Measurements from ENCODE around the gene MIEF1. TPM values are rescaled to one million over a fixed set of nuclear protein-coding genes. Genes with fewer than 3 reads are reported as not detected.
A peak's percentile ranks its signal among the peaks of the same experiment; 100 is the strongest.

The MIEF1 gene
- total and polyA plus RNA-seq, 2 of the 8 experiments (the other 6 are each of a cell fraction or from before 2014, with no cell fraction given) = 16.8 to 32.7 TPM

- TF ChIP-seq FOSL1 (IDR thresholded peaks at IDR 0.05; ENCODE audit: insufficient read depth, low read depth, low read length) (no peak), CREB1 (IDR thresholded peaks at IDR 0.05) (peak; percentile 72), SUZ12 (IDR thresholded peaks at IDR 0.05; ENCODE audit: low read length) (no peak), SIN3A (conservative IDR thresholded peaks at IDR 0.05 in 1 of 2, IDR thresholded peaks at IDR 0.05 in 1 of 2; ENCODE audit: low read depth in 1 of 2, low read length in 2 of 2) (peak; percentile 12 to 75; a peak in 1 of 4 replicates), GABPA (IDR thresholded peaks at IDR 0.05; ENCODE audit: borderline replicate concordance, insufficient read depth, low read length) (peak; percentile 48; the same call in 1 of the 2 replicates), BRCA1 (IDR thresholded peaks at IDR 0.05; ENCODE audit: low read depth, low read length) (no peak), TBP (IDR thresholded peaks at IDR 0.05; ENCODE audit: low read depth, low read length) (peak; percentile 98), KDM1A (IDR thresholded peaks at IDR 0.05; ENCODE audit: borderline replicate concordance, low read length) (no peak), ATF2 (IDR thresholded peaks at IDR 0.05; ENCODE audit: low read length) (0 out of 2 replicates have a peak, but pooled peaks have one; percentile 24), SIRT6 (IDR thresholded peaks at IDR 0.05; ENCODE audit: low read length) (no peak), TCF12 (IDR thresholded peaks at IDR 0.05; ENCODE audit: low read depth, low read length) (no peak), YY1 (IDR thresholded peaks at IDR 0.05; ENCODE audit: low read depth, low read length) (peak; percentile 94), EZH2 (IDR thresholded peaks at IDR 0.05; ENCODE audit: low read depth, low read length, severe bottlenecking) (no peak), SAP30 (IDR thresholded peaks at IDR 0.05; ENCODE audit: insufficient read depth, insufficient replicate concordance, low read length) (no peak), KDM4A (IDR thresholded peaks at IDR 0.05; ENCODE audit: low read depth, low read length, severe bottlenecking) (peak; percentile 98), MAFK (IDR thresholded peaks at IDR 0.05; ENCODE audit: low read depth, low read length) (no peak), NANOG (IDR thresholded peaks at IDR 0.05; ENCODE audit: insufficient read depth, low read depth, low read length, poor library complexity, severe bottlenecking) (no peak), POLR2A (IDR thresholded peaks at IDR 0.05; ENCODE audit: control extremely low read depth in 1 of 2, low read depth in 2 of 2, low read length in 2 of 2) (peak; percentile 96 to 98), RNF2 (IDR thresholded peaks at IDR 0.05; ENCODE audit: borderline replicate concordance, low read depth, low read length, missing control alignments, poor library complexity, severe bottlenecking) (no peak), HDAC6 (IDR thresholded peaks at IDR 0.05; ENCODE audit: low read depth, low read length) (no peak), MAX (IDR thresholded peaks at IDR 0.05) (peak; percentile 94)
These were observed 18.4 kb downstream of the MIEF1 start, which contains the start of gene ATF4 (continued) for GRCh38 chr22:39520226-39521105.
